Skeletal muscle tissue (tissue), 4 donors: ENCODE data around the gene MIDN. TPM values are rescaled to one million over a fixed set of nuclear protein-coding genes. Genes with fewer than 3 reads are reported as not detected.

Experiments
- H3K27ac ChIP-seq: one replicate; pipeline ENCODE4 v1.7.0; 2013; ENCODE audit warnings: mild to moderate bottlenecking, low read depth, low read length, inconsistent platforms
- H3K27me3 ChIP-seq, 3 donors: one replicate each; pipeline ENCODE4 v1.7.0; 2013; ENCODE audit warnings: low read length in 3 of 3; ENCODE audit not compliant: control insufficient read depth in 3 of 3, insufficient read depth in 3 of 3
- H3K36me3 ChIP-seq, 3 donors: one replicate each; pipeline ENCODE4 v1.7.0; 2013; ENCODE audit warnings: low read length in 3 of 3; ENCODE audit not compliant: control insufficient read depth in 3 of 3, insufficient read depth in 3 of 3
- H3K4me1 ChIP-seq, 3 donors: one replicate each; pipeline ENCODE4 v1.7.0; 2013; ENCODE audit warnings: low read length in 3 of 3, mild to moderate bottlenecking in 3 of 3; ENCODE audit not compliant: control insufficient read depth in 3 of 3, insufficient read depth in 3 of 3
- H3K4me3 ChIP-seq, 3 donors: one replicate each; pipeline ENCODE4 v1.7.0; 2013; ENCODE audit warnings: low read length in 3 of 3
- H3K9ac ChIP-seq, 3 donors: one replicate each; pipeline ENCODE4 v1.7.0; 2013; ENCODE audit warnings: low read length in 3 of 3, mild to moderate bottlenecking in 3 of 3, moderate library complexity in 2 of 3, low read depth in 1 of 3
- H3K9me3 ChIP-seq, 3 donors: one replicate each; pipeline ENCODE4 v1.7.0; 2013; ENCODE audit warnings: low read length in 3 of 3; ENCODE audit not compliant: control insufficient read depth in 3 of 3
- total RNA-seq: library from RNA; depleted of rRNA; stranded (reverse); fragments of >200 nt; gene quantifications from one replicate; pipeline ENCODE4 v1.2.3, GENCODE V29; 2014
- donor health status: Osteomylitis.

The MIDN gene
- total RNA-seq, 1 donor from 2014 or later, result 5.2 TPM

DNA sequence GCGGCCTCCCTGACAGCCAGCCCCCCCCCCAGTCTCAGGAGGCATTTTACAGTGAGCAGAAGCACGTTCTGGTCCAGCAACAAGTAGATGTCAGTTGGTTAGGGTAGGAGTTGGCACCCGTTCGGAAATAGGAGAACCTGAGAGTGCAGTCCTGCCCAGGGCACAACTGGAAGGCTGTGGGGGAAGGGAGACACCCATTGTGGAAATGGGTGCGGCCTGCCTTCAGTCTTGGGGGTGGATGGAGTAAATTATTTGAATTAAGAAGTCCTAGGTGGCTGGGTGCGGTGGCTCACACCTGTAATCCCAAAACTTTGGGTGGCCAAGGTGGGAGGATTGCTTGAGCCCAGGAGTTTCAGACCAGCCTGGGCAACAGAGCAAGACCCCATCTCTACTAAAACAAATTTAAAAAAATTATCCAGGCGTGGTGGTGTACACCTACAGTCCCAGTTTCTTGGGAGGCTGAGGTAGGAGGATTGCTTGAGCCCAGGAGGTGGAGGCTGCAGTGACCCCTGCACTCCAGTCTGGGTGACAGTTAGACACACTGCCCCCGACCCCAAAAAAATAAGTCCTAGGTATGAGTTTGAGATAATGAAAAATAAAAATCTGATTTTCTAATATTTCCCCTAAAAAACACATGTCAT is 21.9 kb downstream of the MIDN start:
- H3K27me3 ChIP-seq, result no peaks in the 10 kb centered on the region
- peak overlapping the region; percentile 91 for H3K27ac ChIP-seq
- H3K4me3 ChIP-seq, result peak overlapping the region; percentile 91 to 95 (median 91)
- H3K9ac ChIP-seq, result peak overlapping the region; percentile 89 to 98 (median 91)
- peaks cover 41 to 45% (median 42%) of the 10 kb centered on the region in 3 donors for H3K36me3 ChIP-seq
- H3K4me1 ChIP-seq, result peaks cover 79 to 85% (median 82%) of the 10 kb centered on the region in 3 donors
- no peaks in the 10 kb centered on the region for H3K9me3 ChIP-seq

GRCh38 chr19:1270854-1271527 is 22.6 kb downstream of the MIDN start:
- Histone ChIP-seq H3K27me3 (no peaks in the 10 kb centered on the region), H3K4me3 (peak overlapping the region; percentile 91 to 95 (median 91)), H3K9me3 (no peaks in the 10 kb centered on the region), H3K4me1 (peaks cover 76 to 82% (median 79%) of the 10 kb centered on the region in 3 donors), H3K27ac (peak overlapping the region; percentile 91), H3K36me3 (peaks cover 41 to 45% (median 42%) of the 10 kb centered on the region in 3 donors), H3K9ac (peak overlapping the region; percentile 89 to 98 (median 91))

DNA sequence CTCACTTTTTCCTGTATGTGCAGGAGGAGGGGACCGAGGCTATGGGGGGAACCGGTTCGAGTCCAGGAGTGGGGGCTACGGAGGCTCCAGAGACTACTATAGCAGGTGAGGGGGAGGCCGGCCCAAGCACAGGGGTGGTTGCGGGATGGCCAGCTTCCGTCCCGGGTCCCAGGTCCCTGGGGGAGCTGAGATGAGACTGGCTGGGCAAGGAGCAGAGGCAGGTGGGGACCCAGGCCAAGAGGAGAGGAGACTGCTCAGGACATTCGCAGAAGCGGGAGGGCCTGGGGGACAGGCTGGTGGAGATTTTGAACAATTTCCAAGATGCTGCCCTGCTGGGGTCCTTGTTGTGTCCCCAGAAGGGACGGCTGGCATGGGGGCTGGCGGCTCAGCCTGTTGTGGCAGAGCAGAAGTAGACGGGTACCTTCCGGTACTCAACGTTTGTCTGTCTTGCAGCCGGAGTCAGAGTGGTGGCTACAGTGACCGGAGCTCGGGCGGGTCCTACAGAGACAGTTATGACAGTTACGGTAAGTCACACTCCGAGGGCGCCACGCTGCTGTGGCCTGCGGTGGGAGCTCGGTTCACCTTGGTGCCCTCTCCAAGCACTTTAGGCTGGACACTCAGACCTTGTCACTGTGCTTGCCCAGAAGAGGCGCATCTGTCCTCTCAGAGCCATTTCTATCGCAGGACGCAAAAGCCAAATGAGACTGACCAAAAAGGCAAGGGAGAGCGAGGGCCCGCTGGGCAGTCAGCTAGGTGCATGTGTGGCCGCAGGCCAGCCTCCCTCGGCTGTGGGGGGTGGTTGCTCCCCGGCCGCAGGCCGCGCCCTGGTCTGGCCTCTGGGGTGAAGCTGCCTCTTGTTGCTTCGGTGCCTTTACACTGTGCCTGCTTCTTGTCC is 23.4 kb downstream of the MIDN start:
- peaks cover 82 to 86% (median 84%) of the 10 kb centered on the region in 3 donors for H3K4me1 ChIP-seq
- H3K9me3 ChIP-seq, result no peaks in the 10 kb centered on the region
- peak overlapping the region; percentile 91 to 95 (median 91) for H3K4me3 ChIP-seq
- peak overlapping the region; percentile 91 for H3K27ac ChIP-seq
- peak overlapping the region; percentile 38 to 98 (median 91) for H3K9ac ChIP-seq
- H3K36me3 ChIP-seq, result peaks cover 41 to 45% (median 42%) of the 10 kb centered on the region in 3 donors
- H3K27me3 ChIP-seq, result no peaks in the 10 kb centered on the region

DNA sequence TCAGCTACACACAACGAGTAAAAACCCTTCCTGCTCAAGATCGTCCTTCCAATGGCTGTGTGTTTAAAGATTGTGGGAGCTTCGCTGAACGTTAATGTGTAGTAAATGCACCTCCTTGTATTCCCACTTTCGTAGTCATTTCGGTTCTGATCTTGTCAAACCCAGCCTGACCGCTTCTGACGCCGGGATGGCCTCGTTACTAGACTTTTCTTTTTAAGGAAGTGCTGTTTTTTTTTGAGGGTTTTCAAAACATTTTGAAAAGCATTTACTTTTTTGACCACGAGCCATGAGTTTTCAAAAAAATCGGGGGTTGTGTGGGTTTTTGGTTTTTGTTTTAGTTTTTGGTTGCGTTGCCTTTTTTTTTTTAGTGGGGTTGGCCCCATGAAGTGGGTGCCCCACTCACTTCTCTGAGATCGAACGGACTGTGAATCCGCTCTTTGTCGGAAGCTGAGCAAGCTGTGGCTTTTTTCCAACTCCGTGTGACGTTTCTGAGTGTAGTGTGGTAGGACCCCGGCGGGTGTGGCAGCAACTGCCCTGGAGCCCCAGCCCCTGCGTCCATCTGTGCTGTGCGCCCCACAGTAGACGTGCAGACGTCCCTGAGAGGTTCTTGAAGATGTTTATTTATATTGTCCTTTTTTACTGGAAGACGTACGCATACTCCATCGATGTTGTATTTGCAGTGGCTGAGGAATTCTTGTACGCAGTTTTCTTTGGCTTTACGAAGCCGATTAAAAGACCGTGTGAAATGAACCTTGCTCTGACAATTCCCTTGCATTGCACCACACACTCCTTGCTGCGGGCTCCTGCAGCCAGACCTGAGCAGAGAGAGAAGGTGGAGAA is 24.3 kb downstream of the MIDN start:
- Histone ChIP-seq H3K4me1 (peaks cover 76 to 83% (median 78%) of the 10 kb centered on the region in 3 donors), H3K9me3 (no peaks in the 10 kb centered on the region), H3K27me3 (no peaks in the 10 kb centered on the region), H3K27ac (peak overlapping the region; percentile 93), H3K36me3 (peaks cover 41 to 45% (median 42%) of the 10 kb centered on the region in 3 donors), H3K4me3 (peak overlapping the region; percentile 91 to 95 (median 91)), H3K9ac (peak overlapping the region in 2 of 3 donors; percentile 38 to 98)

DNA sequence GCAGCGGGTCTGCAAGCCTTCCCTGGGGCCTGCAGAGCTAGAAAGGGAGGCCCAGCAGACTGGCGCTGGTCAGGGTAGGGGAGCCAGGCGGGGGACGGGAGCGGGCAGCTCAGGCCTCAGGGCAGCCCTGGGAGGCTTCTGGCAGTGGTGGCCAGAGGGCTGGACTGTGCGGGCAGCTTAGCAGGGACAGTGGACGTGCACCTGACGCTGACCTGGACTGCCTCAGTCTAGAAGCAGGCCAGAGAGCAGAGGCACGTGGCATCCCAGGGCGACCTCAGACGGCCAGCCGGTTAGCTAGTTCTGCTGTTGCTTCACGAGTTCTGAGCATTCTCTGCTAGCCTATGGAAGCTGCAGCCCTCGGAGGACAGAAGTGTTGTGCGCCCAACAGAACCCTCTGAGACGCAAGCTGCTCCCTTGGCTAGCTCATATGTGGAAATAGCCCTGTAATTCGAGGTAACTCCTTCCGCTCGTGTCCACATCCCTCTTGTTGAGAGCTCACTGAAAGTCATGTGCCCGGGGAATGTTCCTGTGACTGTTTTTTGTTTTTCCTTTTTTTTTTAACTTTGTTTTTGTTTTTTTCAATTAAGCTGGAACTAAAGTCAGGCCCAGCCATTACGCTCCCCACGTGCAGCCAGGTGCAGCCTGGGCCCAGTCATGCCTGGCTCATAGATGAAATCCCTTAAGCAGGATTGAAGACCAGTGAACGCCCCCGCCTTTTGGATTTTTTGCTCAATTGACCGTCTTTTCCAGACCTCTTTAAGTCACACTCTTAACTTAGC is 25.1 kb downstream of the MIDN start:
- peak overlapping the region; percentile 16 to 43 (median 35) for H3K4me3 ChIP-seq
- peak overlapping the region in 2 of 3 donors; percentile 43 to 98 for H3K9ac ChIP-seq

DNA sequence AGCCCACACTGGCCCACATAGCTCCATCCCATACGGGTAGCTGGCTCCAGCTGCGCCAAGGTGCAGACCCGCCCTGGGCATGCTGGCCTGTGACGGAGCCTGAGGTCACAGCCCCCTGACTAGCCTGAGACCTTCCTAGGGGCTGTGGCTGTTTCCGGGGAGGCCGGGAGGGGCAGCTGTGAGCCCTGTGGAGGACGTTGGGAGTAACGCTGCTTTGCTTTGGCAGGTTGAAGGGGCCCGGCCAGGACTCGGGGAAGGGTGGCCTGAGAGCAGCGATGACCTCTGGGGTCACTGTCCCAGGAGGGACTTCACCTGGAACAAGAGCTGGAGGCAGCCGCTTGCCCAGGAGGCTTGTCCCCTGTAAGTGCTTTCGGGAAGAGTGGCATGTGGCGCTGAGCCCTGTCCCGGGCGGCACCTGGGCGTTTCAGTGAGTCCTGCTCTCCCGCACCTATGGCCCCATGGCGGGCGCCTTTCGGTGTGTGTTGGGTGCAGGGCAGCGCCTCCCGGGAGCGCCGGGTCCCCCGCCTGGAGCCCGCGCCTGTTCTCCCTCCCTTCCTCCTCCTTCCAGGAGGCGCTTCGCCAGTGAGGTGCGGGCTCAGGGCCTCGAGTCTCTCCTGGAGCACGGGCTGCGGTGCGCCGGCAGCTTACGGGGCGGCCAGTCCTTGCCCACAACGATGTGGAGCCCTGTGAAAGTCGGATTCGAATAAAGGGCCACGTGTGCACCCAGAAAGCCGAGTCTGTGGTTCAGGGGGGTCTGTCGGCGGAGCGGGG is 25.9 kb downstream of the MIDN start:
- Histone ChIP-seq H3K36me3 (peaks cover 47 to 51% (median 49%) of the 10 kb centered on the region in 3 donors), H3K9ac (peak overlapping the region in 2 of 3 donors; percentile 71 to 98), H3K27ac (peak overlapping the region; percentile 93), H3K4me1 (peaks cover 64 to 71% (median 66%) of the 10 kb centered on the region in 3 donors), H3K4me3 (peak overlapping the region in 2 of 3 donors; percentile 91 to 92), H3K27me3 (no peaks in the 10 kb centered on the region), H3K9me3 (no peaks in the 10 kb centered on the region)

More for the DNA sequence above, 25.1 kb downstream of the MIDN start:
- H3K9me3 ChIP-seq, result no peaks in the 10 kb centered on the region
- peaks cover 69 to 75% (median 70%) of the 10 kb centered on the region in 3 donors for H3K4me1 ChIP-seq
- peak overlapping the region; percentile 93 for H3K27ac ChIP-seq
- H3K36me3 ChIP-seq, result peaks cover 41 to 45% (median 42%) of the 10 kb centered on the region in 3 donors
- no peaks in the 10 kb centered on the region for H3K27me3 ChIP-seq

DNA sequence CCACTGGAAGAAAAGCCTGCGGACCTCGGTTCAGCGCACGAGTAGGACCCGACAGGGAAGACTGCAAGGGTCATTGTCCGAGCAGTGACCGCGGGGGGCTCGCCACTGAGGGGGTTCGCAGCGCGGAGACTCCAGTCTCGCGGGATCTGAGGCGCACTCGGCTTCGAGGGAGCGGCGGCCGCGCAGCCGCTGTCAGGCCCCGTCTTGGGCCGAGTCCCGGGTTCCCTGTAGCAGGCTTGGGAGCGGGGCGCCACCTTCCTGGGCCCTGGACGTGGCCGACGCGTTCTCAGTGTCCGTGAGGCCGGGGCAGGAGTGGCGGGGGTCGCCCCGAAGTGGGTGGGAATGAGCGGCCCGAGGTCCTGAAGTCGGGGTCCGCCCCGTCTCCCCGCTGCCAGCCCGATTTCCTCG is 26.5 kb downstream of the MIDN start:
- H3K36me3 ChIP-seq, result peaks cover 50 to 54% (median 50%) of the 10 kb centered on the region in 3 donors
- peak overlapping the region; percentile 93 for H3K27ac ChIP-seq
- H3K4me1 ChIP-seq, result peaks cover 62 to 73% (median 63%) of the 10 kb centered on the region in 3 donors
- H3K9ac ChIP-seq, result peak overlapping the region; percentile 70 to 98 (median 71)
- H3K9me3 ChIP-seq, result no peaks in the 10 kb centered on the region
- H3K27me3 ChIP-seq, result no peaks in the 10 kb centered on the region
- H3K4me3 ChIP-seq, result peak overlapping the region in 2 of 3 donors; percentile 91 to 92
